H54 (cell line): ENCODE data around the gene DLK1.

ENCODE experiments used
- DNase-seq: peaks from one replicate; pipeline ENCODE4 v3.0.0; 2011; ENCODE audit warnings: low spot score, mixed read lengths; ENCODE audit not compliant: insufficient read length
- FAIRE-seq: peaks from 3 replicates; lab custom pipeline; 2011; peaks lifted over from hg19 to GRCh38; lab: Jason Lieb, UNC
- POLR2A ChIP-seq: IDR thresholded peaks from 2 replicates; pipeline ENCODE4 v1.6.1; 2011; ENCODE audit warnings: low read depth, mild to moderate bottlenecking, low read length

The DLK1 gene

DNA sequence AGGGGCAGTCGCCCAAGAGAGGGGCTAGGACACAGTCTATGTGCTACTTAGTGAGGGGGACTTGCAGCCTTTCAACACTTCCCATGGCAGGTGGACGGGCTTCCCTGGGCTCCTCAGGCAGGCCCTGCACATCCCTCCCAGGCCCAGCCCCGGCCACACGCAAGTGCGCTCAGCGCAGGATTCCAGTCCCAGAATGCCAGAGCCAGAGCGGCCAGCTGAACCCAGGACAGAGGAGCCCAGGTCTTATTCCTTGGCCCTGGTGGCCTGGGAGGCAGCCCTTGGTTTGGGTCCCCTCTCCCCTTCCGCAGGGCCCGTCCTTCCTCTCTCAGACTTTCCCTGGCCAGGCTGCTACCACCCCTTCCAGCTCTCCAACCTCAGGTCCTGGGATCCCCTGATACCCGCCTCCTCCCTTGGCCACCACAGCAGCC, 12.0 kb downstream of the DLK1 start:
- FAIRE-seq: no peak
- TF ChIP-seq POLR2A: no peak

DNA sequence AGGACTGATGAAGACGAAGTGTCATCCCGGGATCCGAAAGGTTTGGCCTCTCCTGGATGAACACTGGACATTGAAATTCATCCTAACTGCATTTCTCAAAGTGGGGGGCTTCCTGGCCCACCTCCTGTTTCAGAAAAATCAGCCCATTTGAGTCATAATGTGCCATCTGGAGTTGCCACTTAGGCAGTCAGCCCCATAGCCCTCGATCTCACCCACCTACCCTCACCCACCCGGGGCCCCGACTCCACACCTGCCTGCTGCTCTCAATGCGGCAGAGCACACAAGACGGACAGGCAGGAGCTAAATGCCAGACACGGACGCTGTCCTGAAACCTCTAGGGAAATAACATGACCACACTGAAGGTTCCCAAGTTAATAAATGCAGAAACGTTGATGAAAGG, 12.6 kb downstream of the DLK1 start:
- no peak for DNase-seq
- no peak for FAIRE-seq
- TF ChIP-seq POLR2A: no peak

More for the DNA sequence above, 12.0 kb downstream of the DLK1 start:
- DNase-seq: no peak

DNA sequence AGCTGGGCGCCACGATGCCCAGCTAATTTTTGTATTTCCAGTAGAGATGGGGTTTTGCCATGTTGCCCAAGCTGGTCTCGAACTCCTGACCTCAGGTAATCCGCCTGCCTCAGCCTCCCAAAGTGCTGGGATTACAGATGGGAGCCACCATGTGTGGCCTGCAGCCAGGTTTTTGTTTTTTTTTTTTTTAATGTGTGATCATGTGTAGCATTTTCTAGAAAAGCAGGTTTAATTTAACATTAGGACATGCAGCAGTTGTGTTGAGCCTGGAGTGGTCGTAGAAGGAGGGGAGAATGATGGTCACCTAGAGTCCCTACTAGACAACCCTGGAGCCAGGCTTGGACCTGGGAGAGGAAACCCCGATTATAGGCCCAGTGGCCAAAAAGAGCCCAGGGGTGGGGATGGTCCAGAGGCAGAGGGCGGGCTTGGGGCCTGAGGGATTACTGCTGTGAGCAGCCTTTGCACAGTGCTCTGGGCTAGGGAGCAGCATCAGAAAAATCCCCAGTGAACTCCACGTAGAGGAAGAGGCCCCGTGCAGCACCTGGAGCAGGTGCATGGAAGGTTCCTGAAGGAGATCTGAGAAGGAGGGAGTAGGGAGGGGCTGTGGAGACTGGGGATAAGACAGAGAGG, 13.6 kb downstream of the DLK1 start:
- no peak for TF ChIP-seq POLR2A
- FAIRE-seq (no peak), DNase-seq (no peak)

DNA sequence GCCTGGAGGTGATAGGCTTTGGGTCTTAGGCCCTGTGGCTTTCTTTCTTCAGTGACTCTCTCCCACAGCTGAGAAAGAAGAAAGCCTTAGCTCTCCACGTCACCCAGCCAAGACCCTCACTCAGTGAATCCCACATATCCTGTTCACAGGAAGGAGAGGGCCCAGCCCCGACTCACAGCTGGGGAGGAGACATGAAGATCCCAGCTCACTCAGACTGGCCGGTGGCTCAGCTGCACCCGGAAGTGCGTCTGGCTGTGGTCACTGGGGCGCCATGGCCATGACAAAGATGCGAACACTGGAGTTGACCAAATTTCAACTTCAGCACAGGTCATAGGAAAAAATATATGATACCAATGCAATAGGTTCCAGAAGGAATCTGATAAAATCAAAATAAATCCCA, 14.2 kb downstream of the DLK1 start:
- no peak for TF ChIP-seq POLR2A
- FAIRE-seq (no peak), DNase-seq (no peak)

DNA sequence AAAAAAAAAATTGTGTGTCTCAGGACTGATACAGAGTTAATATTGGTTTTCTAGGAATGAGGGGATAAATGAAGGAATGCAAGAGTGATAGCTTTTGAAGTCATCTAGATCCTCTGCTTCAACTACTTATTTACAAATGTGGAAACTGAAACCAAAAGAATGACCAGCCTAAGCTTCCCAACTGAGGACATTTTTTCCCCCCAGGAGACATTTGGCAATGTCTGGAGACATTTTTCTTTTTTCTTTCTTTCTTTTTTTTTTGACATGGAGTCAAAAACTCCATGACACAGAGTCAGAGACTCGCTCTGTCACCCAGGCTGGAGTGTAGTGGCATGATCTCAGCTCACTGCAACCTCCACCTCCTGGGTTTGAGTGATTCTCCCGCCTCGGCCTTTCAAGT, 15.3 kb downstream of the DLK1 start:
- FAIRE-seq (no peak), DNase-seq (no peak)
- TF ChIP-seq POLR2A: no peak

DNA sequence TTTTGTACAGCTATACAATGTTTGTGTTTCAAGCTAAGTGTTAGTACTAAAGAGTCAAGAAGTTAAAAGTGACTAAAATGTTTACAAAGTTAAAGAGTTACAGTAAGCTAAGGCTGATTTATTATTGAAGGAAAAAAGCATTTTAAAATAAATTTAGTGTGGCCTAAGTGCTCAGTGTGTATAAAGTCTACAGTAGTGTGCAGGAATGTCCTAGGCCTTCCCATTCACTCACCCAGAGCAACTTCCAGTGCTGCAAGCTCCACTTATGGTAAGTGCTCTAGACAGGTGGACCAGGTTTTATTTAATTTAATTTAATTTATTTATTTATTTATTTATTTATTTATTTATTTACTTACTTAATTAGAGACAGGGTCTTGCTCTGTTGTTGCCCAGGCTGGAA, 19.6 kb downstream of the DLK1 start:
- DNase-seq: no peak
- FAIRE-seq: no peak
- TF ChIP-seq POLR2A: no peak

DNA sequence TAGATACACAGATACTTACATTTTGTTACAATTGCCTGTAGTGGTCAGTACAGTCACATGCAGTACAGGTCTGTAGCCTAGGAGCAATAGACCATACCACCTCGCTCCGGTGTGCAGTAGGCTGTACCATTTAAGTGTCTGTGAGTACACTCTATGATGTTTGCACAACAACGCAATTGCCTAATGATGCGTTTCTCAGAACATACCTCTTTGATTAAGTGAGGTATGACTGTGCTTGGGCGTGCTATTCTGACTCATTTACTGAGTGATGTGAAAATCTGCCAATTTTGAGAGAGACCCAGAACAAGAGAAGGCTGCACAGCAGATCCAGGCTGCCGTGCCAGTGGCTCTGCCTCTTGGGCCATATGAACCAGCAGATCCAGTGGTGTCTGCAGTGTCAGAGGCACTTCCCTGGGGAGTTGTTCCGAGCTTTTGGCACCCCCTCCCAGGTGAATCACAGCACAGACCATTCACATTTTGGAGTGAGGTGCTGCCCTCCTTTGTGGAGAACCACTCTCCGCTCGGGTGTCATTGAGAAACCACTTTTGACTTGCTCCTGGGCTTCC, 20.4 kb downstream of the DLK1 start:
- TF ChIP-seq POLR2A: no peak
- DNase-seq (peak; percentile 57), FAIRE-seq (peak; percentile 87)

DNA sequence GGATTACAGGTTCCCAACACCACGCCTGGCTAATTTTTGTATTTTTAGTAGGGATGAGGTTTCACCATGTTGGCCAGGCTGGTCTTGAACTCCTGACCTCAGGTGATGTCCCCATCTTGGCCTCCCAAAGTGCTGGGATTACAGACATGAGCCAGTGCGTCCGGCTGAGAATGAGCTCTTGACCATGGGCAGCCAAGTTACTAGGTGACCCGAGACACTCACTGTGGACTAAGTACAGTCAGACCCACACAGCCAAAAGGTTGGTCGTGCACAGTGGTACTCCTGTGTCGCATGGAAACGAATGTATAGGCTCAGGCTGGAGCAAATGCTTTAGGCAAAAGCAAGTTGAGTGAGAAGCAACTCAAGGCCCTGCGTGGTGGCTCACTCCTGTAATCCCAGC, 21.0 kb downstream of the DLK1 start:
- no peak for FAIRE-seq
- no peak for TF ChIP-seq POLR2A

DNA sequence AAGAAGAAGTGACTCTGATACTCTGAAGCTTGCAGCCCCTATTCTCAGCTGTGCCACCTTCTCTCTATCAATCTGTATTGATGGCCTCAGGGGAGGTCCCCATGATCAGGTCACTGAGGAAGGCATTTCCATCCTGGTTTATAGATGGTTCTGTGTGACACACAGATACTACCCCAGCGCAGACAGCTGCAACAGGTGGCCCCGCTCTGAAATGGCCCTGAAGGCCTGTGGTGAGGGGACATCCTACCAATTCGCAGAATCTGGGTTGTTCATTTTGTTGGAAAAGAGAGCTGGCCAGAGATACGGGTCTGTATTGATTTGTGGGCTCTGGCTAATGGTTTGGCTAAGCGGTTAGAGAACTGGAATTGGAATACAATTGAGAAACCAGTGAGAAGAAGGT, 21.7 kb downstream of the DLK1 start:
- no peak for FAIRE-seq
- TF ChIP-seq POLR2A: no peak
- no peak for DNase-seq

More for the DNA sequence above, 21.0 kb downstream of the DLK1 start:
- no peak for DNase-seq

DNA sequence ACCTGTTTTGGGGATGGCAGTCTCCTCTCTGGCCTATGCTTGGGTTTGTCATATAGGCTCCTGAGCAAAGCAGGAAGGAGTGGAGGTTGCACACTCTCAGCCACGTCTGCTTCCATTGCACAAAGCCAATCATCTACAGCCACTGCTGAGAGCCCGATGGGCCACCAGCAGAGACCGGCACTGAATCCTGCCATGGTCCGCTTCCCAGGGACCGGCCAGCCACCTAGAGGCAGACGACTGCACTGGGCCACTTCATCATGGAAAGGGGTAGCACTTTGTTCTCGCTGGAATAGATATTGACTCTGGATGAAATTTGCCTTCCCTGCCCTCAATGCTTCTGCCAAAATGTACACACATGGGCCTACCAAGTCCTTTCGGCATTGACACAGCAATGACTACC, 22.3 kb downstream of the DLK1 start:
- FAIRE-seq: no peak
- no peak for DNase-seq
- TF ChIP-seq POLR2A: no peak

DNA sequence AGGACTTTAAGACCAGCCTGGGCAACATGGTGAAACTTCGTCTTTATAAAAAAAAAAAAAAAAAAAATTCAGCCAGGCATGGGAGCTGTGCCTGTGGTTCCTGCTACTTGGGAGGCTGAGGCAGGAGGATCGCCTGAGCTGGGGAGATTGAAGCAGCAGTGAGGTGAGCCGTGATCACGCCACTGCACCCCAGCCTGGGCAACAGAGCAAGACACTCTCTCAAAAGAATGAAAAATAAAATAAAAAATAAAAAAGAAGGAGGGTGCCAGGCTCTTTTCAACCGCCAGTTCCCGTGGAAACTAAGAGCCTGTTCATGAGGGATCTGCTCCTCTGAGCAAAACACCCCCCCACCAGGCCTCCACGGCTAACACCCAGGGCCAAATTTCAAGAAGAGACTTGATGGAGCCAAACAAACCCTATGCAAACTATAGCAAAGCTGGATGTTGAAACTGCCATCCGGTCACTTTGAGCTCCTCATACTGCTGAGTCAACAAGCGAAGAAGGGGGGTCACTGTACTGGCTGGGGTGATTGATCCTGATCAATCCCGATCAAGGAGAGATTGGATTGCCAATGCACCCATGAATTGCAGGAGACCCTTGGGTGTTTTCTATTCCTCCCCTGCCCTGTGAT, 23.4 kb downstream of the DLK1 start:
- TF ChIP-seq POLR2A: no peak
- FAIRE-seq: no peak

DNA sequence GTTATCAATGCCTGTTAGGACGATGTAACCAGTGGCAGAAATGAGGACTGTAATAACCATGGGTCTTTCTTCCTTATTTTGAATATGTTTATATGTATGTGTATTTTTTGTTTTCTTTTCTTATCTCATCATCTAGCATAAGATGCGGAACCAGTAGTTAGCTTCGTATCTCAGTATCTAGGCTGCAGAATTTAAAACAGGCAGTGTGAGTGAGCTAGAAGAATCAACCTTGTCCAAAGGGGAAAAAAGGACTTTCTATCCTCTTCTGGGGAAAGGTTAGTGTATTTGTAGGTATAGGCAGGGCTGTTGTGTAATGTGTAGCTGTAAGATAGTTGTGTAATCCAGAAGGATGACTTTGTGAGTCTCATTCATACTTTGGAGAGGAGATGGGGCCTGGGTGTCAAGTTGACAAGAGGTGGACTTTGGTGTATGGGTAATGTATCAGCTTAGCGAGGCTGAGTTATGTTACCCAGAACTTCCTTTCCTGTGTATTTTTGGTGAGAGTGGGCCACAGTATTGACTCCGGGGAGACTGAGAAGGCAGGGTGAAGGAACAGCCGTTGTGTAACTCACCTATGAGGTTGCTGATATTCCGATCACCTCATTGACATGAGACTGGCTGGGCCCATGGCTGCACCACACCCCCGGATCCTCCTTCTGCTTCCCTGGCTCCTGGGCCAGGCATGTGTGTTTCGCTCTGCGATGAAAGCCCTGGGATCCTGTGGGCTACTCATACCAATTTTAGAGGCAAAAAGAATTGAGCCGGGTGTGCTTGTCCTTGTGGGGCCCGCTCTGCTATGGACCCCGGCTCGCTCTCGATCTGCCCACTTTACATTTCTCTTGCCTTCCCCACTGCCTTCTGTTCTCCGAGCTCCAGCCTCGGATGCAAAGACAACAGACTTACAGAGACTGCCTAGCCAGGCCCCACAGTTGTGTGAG, 24.3 kb downstream of the DLK1 start:
- no peak for FAIRE-seq
- no peak for DNase-seq
- no peak for TF ChIP-seq POLR2A

More for the DNA sequence above, 23.4 kb downstream of the DLK1 start:
- no peak for DNase-seq

DNA sequence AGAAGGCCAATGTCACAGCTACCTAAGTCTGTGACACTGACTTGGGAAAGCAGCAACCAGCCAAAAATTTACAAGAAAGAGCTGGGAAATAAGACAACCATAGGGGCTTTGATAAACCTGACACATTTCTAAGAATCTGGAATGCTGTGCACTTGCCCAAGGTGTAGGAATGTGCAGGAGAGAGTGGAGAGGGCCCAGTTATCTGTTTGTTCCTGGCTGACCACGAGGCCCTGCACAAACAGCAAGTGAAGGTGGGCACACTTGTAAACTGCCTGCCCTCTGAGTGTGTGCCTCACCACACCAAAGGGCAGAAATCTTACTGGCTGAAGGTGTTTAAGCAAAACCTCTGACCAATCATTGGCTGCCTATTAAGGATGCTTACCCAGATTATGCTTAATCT, 27.3 kb downstream of the DLK1 start:
- DNase-seq (no peak), FAIRE-seq (no peak)
- TF ChIP-seq POLR2A: no peak

DNA sequence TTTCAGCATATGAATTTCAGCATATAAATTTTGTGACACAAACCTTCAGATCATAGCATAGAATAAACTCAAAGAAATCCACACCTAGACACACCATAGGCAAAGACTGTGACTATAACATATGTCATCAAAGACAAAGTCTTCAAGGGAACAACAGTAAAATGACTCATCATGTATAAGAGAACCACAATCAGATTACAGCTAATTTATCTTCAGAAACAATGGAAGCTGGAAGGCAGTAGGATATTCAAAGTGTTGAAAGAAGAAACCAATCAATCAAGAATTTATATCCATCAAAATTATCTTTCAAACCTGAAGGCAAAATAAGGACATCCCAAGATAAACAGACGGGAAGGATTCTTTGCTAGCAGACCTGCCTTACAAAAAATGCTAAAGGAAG, 29.0 kb downstream of the DLK1 start:
- FAIRE-seq (peak; percentile 64), DNase-seq (no peak)
- no peak for TF ChIP-seq POLR2A
